Endodermal cell (in vitro differentiated cells): ENCODE measurements around the gene CIAO2B. TPM values are rescaled to one million over a fixed set of nuclear protein-coding genes. Genes with fewer than 3 reads are reported as not detected.

Experiments used
- DNase-seq: peaks from one replicate; pipeline ENCODE4 v3.0.0-alpha.2; 2017
- H3K27ac ChIP-seq: 2 replicates; pipeline ENCODE4 v1.5.1; 2013; ENCODE audit warnings: mild to moderate bottlenecking, low read depth, low read length, moderate library complexity
- H3K27me3 ChIP-seq: 2 replicates; pipeline ENCODE4 v1.6.1; 2013; ENCODE audit warnings: mild to moderate bottlenecking, low read length, moderate library complexity; ENCODE audit not compliant: insufficient read depth, control insufficient read depth, poor library complexity, severe bottlenecking
- H3K36me3 ChIP-seq: 2 replicates; pipeline ENCODE4 v1.7.0; 2013; ENCODE audit warnings: mild to moderate bottlenecking, low read length, moderate library complexity; ENCODE audit not compliant: control insufficient read depth, insufficient read depth
- H3K4me1 ChIP-seq: one replicate; pipeline ENCODE4 v1.7.0; 2013; ENCODE audit warnings: low read length; ENCODE audit not compliant: control insufficient read depth, insufficient read depth
- H3K4me3 ChIP-seq: 2 replicates; pipeline ENCODE4 v1.5.1; 2013; ENCODE audit warnings: mild to moderate bottlenecking, low read length, moderate library complexity
- H3K9ac ChIP-seq: 2 replicates; pipeline ENCODE4 v1.6.1; 2013; ENCODE audit warnings: mild to moderate bottlenecking, low read length, moderate library complexity; ENCODE audit not compliant: poor library complexity, severe bottlenecking; ENCODE audit errors: extremely low read depth
- H3K9me3 ChIP-seq: 2 replicates; pipeline ENCODE4 v1.6.1; 2013; ENCODE audit warnings: mild to moderate bottlenecking, low read length, moderate library complexity; ENCODE audit not compliant: control insufficient read depth
- H3K27ac Mint-ChIP-seq: 2 replicates; pipeline ENCODE4 v1.8.0; 2020; ENCODE audit warnings: mixed read lengths
- H3K27me3 Mint-ChIP-seq: 2 replicates; pipeline ENCODE4 v1.8.0; 2021; ENCODE audit warnings: mild to moderate bottlenecking, mixed read lengths; ENCODE audit not compliant: insufficient read depth
- H3K36me3 Mint-ChIP-seq: 2 replicates; pipeline ENCODE4 v1.8.0; 2020; ENCODE audit warnings: low read depth, mixed read lengths
- H3K4me1 Mint-ChIP-seq: 2 replicates; pipeline ENCODE4 v1.8.0; 2020; ENCODE audit warnings: mixed read lengths
- H3K4me3 Mint-ChIP-seq: 2 replicates; pipeline ENCODE4 v1.8.0; 2020; ENCODE audit warnings: mild to moderate bottlenecking, moderate library complexity, mixed read lengths
- H3K9me3 Mint-ChIP-seq: 2 replicates; pipeline ENCODE4 v1.8.0; 2020; ENCODE audit warnings: mild to moderate bottlenecking, mixed read lengths
- WGBS, 2 experiments: methylation state at CpG; one replicate each; pipeline versions ENCODE4 v1.1.5 to v1.1.7; 2013; ENCODE audit warnings: missing lambda C conversion rate in 2 of 2, mixed read lengths in 1 of 2; ENCODE audit not compliant: insufficient coverage in 1 of 2, insufficient read length in 1 of 2; 5-methylcytosine and 5-hydroxymethylcytosine counted together
- total RNA-seq, 2 donors: library from RNA; stranded (reverse); fragmentation: NEBNext Ultra II Directional in 1 of 2; extraction: Animal tissue kit (Norgen Biotek cat#: 25700) in 1 of 2; gene quantifications; 2 replicates in 1 of 2; 3 replicates in 1 of 2; pipeline ENCODE4 v1.2.1, GENCODE V29; 2021
- TF ChIP-seq, protein P1 (sequence below): fragments of 200-600 bp; sonication (generic); conservative IDR thresholded peaks from 2 replicates; pipeline ENCODE4 v1.5.0; 2021; ENCODE audit warnings: antibody characterized with exemption, mild to moderate bottlenecking

Gene CIAO2B
- total RNA-seq, 2 donors from 2014 or later, result 70.2 to 87.7 TPM

GRCh38 chr16:66903544-66904427, 30.4 kb downstream of the CIAO2B start:
- Mint-ChIP-seq H3K4me3 (no peak overlapping the region), H3K27ac (no peak overlapping the region), H3K36me3 (no peaks in the 10 kb centered on the region), H3K4me1 (peaks cover 11% of the 10 kb centered on the region), H3K9me3 (no peaks in the 10 kb centered on the region), H3K27me3 (peaks cover 21% of the 10 kb centered on the region)
- H3K4me3 ChIP-seq, result no peak overlapping the region
- TF ChIP-seq, protein P1, sequence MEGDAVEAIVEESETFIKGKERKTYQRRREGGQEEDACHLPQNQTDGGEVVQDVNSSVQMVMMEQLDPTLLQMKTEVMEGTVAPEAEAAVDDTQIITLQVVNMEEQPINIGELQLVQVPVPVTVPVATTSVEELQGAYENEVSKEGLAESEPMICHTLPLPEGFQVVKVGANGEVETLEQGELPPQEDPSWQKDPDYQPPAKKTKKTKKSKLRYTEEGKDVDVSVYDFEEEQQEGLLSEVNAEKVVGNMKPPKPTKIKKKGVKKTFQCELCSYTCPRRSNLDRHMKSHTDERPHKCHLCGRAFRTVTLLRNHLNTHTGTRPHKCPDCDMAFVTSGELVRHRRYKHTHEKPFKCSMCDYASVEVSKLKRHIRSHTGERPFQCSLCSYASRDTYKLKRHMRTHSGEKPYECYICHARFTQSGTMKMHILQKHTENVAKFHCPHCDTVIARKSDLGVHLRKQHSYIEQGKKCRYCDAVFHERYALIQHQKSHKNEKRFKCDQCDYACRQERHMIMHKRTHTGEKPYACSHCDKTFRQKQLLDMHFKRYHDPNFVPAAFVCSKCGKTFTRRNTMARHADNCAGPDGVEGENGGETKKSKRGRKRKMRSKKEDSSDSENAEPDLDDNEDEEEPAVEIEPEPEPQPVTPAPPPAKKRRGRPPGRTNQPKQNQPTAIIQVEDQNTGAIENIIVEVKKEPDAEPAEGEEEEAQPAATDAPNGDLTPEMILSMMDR, result no peak
- 91 to 100% methylated on average over 4 to 11 of the region's 11 CpGs for WGBS, 2 experiments
- H3K36me3 ChIP-seq, result no peaks in the 10 kb centered on the region
- H3K4me1 ChIP-seq, result peaks cover 10% of the 10 kb centered on the region
- DNase-seq, result no peak
- no peak overlapping the region for H3K9ac ChIP-seq
- peaks cover 13% of the 10 kb centered on the region for H3K27me3 ChIP-seq
- H3K27ac ChIP-seq, result no peak overlapping the region
- no peaks in the 10 kb centered on the region for H3K9me3 ChIP-seq

DNA sequence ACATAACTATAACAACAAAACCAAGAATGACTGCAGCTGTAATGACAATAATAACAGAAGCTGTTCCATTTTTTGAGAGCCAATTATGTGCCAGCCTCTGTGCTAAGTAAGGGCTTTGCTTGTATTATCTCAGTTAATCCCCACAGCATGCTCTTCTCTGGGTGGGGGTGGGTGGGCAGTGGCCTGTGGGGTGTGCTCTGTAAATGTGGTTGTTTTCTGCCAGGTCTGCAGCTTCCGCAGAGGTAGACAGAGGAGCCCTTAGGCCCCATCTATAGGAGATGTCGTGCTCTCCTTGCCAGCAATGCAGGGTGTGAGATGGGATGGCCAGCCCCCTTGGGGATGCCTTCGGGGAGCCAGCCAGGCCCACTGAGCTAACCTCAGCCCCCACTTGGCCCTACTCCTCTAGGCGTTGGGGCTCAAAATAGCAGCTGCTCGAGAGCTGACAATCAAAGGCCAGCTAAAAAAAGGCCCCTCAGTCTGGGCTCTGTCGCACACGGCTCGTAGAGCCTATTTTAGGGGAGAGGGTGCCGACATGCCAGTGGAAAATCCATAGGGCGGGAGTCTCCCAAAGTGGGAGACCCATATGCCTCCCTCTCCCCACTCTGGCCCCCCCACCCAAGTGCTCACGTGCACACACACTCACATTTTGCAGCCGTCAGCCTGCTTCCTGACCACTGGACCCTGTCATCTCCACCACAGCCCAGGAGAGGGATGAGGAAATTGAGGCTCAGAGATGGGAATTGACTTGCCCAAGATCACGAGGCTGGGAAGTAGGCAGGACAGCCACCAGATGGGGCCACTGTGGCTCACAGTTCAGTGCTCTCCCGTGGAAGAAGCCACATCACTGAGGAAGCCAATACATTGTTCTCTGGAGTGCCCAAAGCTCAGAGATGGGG, 31.3 kb downstream of the CIAO2B start:
- H3K36me3 ChIP-seq, result no peaks in the 10 kb centered on the region
- Mint-ChIP-seq H3K27ac (no peak overlapping the region), H3K36me3 (no peaks in the 10 kb centered on the region), H3K4me1 (peaks cover 11% of the 10 kb centered on the region), H3K27me3 (peaks cover 12% of the 10 kb centered on the region), H3K4me3 (no peak overlapping the region), H3K9me3 (no peaks in the 10 kb centered on the region)
- H3K9me3 ChIP-seq, result no peaks in the 10 kb centered on the region
- H3K4me1 ChIP-seq, result peaks cover 10% of the 10 kb centered on the region
- no peak overlapping the region for H3K9ac ChIP-seq
- H3K4me3 ChIP-seq, result no peak overlapping the region
- no peak for DNase-seq
- WGBS, 2 experiments, result 85 to 88% methylated on average over 7 to 14 of the region's 14 CpGs
- TF ChIP-seq, protein P1, result no peak
- peaks cover 4% of the 10 kb centered on the region for H3K27me3 ChIP-seq
- no peak overlapping the region for H3K27ac ChIP-seq

- Mint-ChIP-seq H3K27me3 (peaks cover 7% of the 10 kb centered on the region), H3K9me3 (no peaks in the 10 kb centered on the region), H3K4me3 (no peak overlapping the region), H3K27ac (no peak overlapping the region), H3K36me3 (no peaks in the 10 kb centered on the region), H3K4me1 (peaks cover 13% of the 10 kb centered on the region)
- TF ChIP-seq, protein P1, result no peak
- Histone ChIP-seq H3K36me3 (no peaks in the 10 kb centered on the region), H3K4me1 (peaks cover 10% of the 10 kb centered on the region), H3K27me3 (no peaks in the 10 kb centered on the region), H3K9ac (no peak overlapping the region), H3K9me3 (no peaks in the 10 kb centered on the region), H3K27ac (no peak overlapping the region), H3K4me3 (no peak overlapping the region)
- WGBS, 2 experiments, result 93 to 97% methylated on average over 6 to 10 of the region's 10 CpGs
- DNase-seq, result no peak
Measured at GRCh38 chr16:66901626-66902025, 32.6 kb downstream of the CIAO2B start.
